SU-DHL-6 (cell line): Measurements from ENCODE around the gene RPP25L.

ENCODE experiments used
- H2AFZ ChIP-seq: fragments of 200-600 bp; sonication (generic); 2 replicates; pipeline ENCODE4 v1.6.1; 2014; ENCODE audit warnings: low read depth, mild to moderate bottlenecking, moderate library complexity, mixed read lengths, antibody characterized with exemption, low read length; ENCODE audit not compliant: severe bottlenecking
- H3F3A ChIP-seq: fragments of 200-600 bp; shearing (Covaris generic); 2 replicates; pipeline ENCODE4 v1.6.0; 2016; ENCODE audit warnings: antibody characterized with exemption, mild to moderate bottlenecking; ENCODE audit not compliant: insufficient read depth
- H3K27ac ChIP-seq: fragments of 200-600 bp; sonication (generic); 2 replicates; pipeline ENCODE4 v1.5.1; 2016; ENCODE audit warnings: low read depth, mild to moderate bottlenecking, low read length, moderate library complexity, mixed read lengths
- H3K27me3 ChIP-seq: fragments of 200-600 bp; sonication (generic), shearing (Covaris generic); 2 replicates; pipeline ENCODE4 v1.6.0; 2014; ENCODE audit warnings: mild to moderate bottlenecking, low read length
- H3K36me3 ChIP-seq: fragments of 200-600 bp; sonication (generic); 2 replicates; pipeline ENCODE4 v1.6.1; 2014; ENCODE audit warnings: mild to moderate bottlenecking, low read length, mixed read lengths
- H3K4me2 ChIP-seq: fragments of 300-600, 200-600 bp; shearing (Covaris generic), sonication (generic); 2 replicates; pipeline ENCODE4 v1.6.0; 2014; ENCODE audit warnings: low read length, low read depth, mild to moderate bottlenecking; ENCODE audit not compliant: poor library complexity, severe bottlenecking
- H3K4me3 ChIP-seq: fragments of 200-600 bp; sonication (generic); 2 replicates; pipeline ENCODE4 v1.5.1; 2014; ENCODE audit warnings: antibody characterized with exemption, low read length, mild to moderate bottlenecking, mixed read lengths; ENCODE audit not compliant: insufficient read depth, poor library complexity, severe bottlenecking
- H3K79me2 ChIP-seq: fragments of 200-600 bp; sonication (generic); 2 replicates; pipeline ENCODE4 v1.6.1; 2014; ENCODE audit warnings: mild to moderate bottlenecking, low read length, moderate library complexity; ENCODE audit not compliant: insufficient read depth
- H3K9ac ChIP-seq: fragments of 200-600 bp; sonication (generic); 2 replicates; pipeline ENCODE4 v1.7.0; 2014; ENCODE audit warnings: mild to moderate bottlenecking, low read length
- H3K9me2 ChIP-seq: fragments of 200-600 bp; sonication (generic); replicated peaks from 2 replicates; pipeline ENCODE4 v1.6.1; 2014; ENCODE audit warnings: low read length; ENCODE audit not compliant: insufficient read depth
- H3K9me3 ChIP-seq: fragments of 200-600 bp; sonication (generic); 2 replicates; pipeline ENCODE4 v1.6.1; 2014; ENCODE audit warnings: low read length, mixed read lengths; ENCODE audit not compliant: insufficient read depth
- H4K20me1 ChIP-seq: fragments of 200-600 bp; sonication (generic); 2 replicates; pipeline ENCODE4 v1.6.1; 2014; ENCODE audit warnings: low read depth, mild to moderate bottlenecking, antibody characterized with exemption, low read length, moderate library complexity, mixed read lengths
- CTCF ChIP-seq: fragments of 200-600 bp; sonication (generic); IDR thresholded peaks from one replicate; pipeline ENCODE4 v1.5.1; 2017; ENCODE audit warnings: antibody characterized with exemption, mild to moderate bottlenecking, low read length, moderate library complexity; ENCODE audit not compliant: insufficient read depth, poor library complexity, severe bottlenecking
- EZH2phosphoT487 ChIP-seq: fragments of 200-600 bp; sonication (generic), shearing (Covaris generic); conservative IDR thresholded peaks from 2 replicates; pipeline ENCODE4 v1.6.1; 2018; ENCODE audit warnings: mild to moderate bottlenecking, antibody characterized with exemption, low read length, moderate library complexity, mixed read lengths

The RPP25L gene

GRCh38 chr9:34627716-34628655 is 16.1 kb upstream of the RPP25L start:
- Histone ChIP-seq H3K79me2 (no peaks in the 10 kb centered on the region), H3F3A (0 out of 2 replicates have a peak, but pooled peaks cover 6% of the 10 kb centered on the region), H3K27ac (no peak overlapping the region), H3K9me2 (no peaks in the 10 kb centered on the region), H3K9ac (0 out of 2 replicates have a peak overlapping the region, but pooled peaks have one; percentile 3), H3K9me3 (no peaks in the 10 kb centered on the region), H3K27me3 (0 out of 2 replicates have a peak, but pooled peaks cover 3% of the 10 kb centered on the region), H2AFZ (no peak overlapping the region), H4K20me1 (no peaks in the 10 kb centered on the region), H3K4me2 (peak overlapping the region; percentile 40), H3K36me3 (no peaks in the 10 kb centered on the region), H3K4me3 (no peak overlapping the region)
- no peak for TF ChIP-seq EZH2phosphoT487
- no peak for TF ChIP-seq CTCF

- H3K27me3 ChIP-seq: 0 out of 2 replicates have a peak, but pooled peaks cover 3% of the 10 kb centered on the region
- no peak overlapping the region for H2AFZ ChIP-seq
- TF ChIP-seq EZH2phosphoT487 (no peak), CTCF (no peak)
- H3K36me3 ChIP-seq: no peaks in the 10 kb centered on the region
- H3K9me2 ChIP-seq: no peaks in the 10 kb centered on the region
- no peaks in the 10 kb centered on the region for H3F3A ChIP-seq
- no peaks in the 10 kb centered on the region for H3K9me3 ChIP-seq
- no peak overlapping the region for H3K4me3 ChIP-seq
- no peaks in the 10 kb centered on the region for H4K20me1 ChIP-seq
- no peak overlapping the region for H3K4me2 ChIP-seq
- H3K79me2 ChIP-seq: no peaks in the 10 kb centered on the region
- H3K27ac ChIP-seq: no peak overlapping the region
- H3K9ac ChIP-seq: no peak overlapping the region
Observed at GRCh38 chr9:34625186-34625486, 13.2 kb upstream of the RPP25L start.

- no peaks in the 10 kb centered on the region for H4K20me1 ChIP-seq
- no peaks in the 10 kb centered on the region for H3K36me3 ChIP-seq
- H2AFZ ChIP-seq: no peak overlapping the region
- H3K9me3 ChIP-seq: no peaks in the 10 kb centered on the region
- H3K4me2 ChIP-seq: no peak overlapping the region
- H3F3A ChIP-seq: no peaks in the 10 kb centered on the region
- H3K27me3 ChIP-seq: 0 out of 2 replicates have a peak, but pooled peaks cover 3% of the 10 kb centered on the region
- H3K79me2 ChIP-seq: no peaks in the 10 kb centered on the region
- TF ChIP-seq CTCF (no peak), EZH2phosphoT487 (no peak)
- no peak overlapping the region for H3K9ac ChIP-seq
- H3K27ac ChIP-seq: no peak overlapping the region
- no peak overlapping the region for H3K4me3 ChIP-seq
- H3K9me2 ChIP-seq: no peaks in the 10 kb centered on the region
Observed at GRCh38 chr9:34624475-34625185, 12.7 kb upstream of the RPP25L start.
